Measurements from ENCODE around the gene MCRIP1.

Gene MCRIP1

DNA sequence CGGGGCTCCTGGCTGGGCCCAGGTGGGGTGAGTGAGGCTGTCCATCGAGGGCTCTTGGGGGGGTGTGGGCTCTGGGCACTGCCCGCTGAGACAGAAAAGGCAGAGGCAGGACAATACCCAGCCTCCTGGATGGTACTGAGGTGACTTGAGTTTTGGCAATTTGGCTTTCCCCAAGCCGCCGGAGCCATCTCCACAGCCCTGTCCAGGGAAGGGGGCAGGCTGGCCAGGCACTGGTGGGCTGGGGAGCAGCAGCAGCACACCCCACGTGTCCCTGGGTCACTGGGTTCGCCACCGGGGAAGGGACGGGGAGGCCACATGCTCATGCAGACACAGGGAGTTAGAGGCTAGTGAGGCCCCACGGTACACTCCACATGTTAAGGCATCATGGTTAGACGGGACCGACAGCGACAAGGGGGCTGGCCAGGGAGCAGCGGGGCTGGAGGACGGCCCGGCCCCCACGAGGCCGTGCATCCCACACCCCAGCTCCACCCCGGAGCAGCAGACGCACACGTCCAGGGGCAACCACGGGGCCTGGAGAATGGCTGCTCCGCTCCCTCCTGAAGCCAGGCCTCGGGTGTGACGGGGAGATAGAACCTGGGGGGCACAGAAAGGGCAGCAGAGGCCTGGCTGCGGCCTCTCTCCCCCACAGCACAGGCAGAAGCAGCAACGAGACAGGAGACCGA, 35.0 kb upstream of the MCRIP1 start:
- no peak overlapping the region for H3K4me3 ChIP-seq (replicated peaks; ENCODE audit: insufficient read depth, low read length)
- TF ChIP-seq, protein P1, sequence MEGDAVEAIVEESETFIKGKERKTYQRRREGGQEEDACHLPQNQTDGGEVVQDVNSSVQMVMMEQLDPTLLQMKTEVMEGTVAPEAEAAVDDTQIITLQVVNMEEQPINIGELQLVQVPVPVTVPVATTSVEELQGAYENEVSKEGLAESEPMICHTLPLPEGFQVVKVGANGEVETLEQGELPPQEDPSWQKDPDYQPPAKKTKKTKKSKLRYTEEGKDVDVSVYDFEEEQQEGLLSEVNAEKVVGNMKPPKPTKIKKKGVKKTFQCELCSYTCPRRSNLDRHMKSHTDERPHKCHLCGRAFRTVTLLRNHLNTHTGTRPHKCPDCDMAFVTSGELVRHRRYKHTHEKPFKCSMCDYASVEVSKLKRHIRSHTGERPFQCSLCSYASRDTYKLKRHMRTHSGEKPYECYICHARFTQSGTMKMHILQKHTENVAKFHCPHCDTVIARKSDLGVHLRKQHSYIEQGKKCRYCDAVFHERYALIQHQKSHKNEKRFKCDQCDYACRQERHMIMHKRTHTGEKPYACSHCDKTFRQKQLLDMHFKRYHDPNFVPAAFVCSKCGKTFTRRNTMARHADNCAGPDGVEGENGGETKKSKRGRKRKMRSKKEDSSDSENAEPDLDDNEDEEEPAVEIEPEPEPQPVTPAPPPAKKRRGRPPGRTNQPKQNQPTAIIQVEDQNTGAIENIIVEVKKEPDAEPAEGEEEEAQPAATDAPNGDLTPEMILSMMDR (IDR thresholded peaks at IDR 0.05; ENCODE audit: insufficient read depth, low read length) = no peak
- TF ChIP-seq POLR2AphosphoS5 (IDR thresholded peaks at IDR 0.05; ENCODE audit: low read depth) (peak; percentile 81), GABPA (IDR thresholded peaks at IDR 0.05; ENCODE audit: low read depth) (no peak), SPI1 (IDR thresholded peaks at IDR 0.05; ENCODE audit: borderline replicate concordance, low read depth) (no peak)
- TF ChIP-seq, protein P2, sequence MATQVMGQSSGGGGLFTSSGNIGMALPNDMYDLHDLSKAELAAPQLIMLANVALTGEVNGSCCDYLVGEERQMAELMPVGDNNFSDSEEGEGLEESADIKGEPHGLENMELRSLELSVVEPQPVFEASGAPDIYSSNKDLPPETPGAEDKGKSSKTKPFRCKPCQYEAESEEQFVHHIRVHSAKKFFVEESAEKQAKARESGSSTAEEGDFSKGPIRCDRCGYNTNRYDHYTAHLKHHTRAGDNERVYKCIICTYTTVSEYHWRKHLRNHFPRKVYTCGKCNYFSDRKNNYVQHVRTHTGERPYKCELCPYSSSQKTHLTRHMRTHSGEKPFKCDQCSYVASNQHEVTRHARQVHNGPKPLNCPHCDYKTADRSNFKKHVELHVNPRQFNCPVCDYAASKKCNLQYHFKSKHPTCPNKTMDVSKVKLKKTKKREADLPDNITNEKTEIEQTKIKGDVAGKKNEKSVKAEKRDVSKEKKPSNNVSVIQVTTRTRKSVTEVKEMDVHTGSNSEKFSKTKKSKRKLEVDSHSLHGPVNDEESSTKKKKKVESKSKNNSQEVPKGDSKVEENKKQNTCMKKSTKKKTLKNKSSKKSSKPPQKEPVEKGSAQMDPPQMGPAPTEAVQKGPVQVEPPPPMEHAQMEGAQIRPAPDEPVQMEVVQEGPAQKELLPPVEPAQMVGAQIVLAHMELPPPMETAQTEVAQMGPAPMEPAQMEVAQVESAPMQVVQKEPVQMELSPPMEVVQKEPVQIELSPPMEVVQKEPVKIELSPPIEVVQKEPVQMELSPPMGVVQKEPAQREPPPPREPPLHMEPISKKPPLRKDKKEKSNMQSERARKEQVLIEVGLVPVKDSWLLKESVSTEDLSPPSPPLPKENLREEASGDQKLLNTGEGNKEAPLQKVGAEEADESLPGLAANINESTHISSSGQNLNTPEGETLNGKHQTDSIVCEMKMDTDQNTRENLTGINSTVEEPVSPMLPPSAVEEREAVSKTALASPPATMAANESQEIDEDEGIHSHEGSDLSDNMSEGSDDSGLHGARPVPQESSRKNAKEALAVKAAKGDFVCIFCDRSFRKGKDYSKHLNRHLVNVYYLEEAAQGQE (IDR thresholded peaks at IDR 0.05; ENCODE audit: insufficient replicate concordance, low read depth) = no peak
- peak in 1 of 2 experiments; percentile 35 for DNase-seq (ENCODE audit: low read depth in 1 of 2, low spot score in 1 of 2)
- no peaks in the 10 kb centered on the region for H3K27me3 ChIP-seq (ENCODE audit: insufficient read depth, poor library complexity, severe bottlenecking)
- peak overlapping the region; percentile 93 for H3K27ac ChIP-seq (replicated peaks)

DNA sequence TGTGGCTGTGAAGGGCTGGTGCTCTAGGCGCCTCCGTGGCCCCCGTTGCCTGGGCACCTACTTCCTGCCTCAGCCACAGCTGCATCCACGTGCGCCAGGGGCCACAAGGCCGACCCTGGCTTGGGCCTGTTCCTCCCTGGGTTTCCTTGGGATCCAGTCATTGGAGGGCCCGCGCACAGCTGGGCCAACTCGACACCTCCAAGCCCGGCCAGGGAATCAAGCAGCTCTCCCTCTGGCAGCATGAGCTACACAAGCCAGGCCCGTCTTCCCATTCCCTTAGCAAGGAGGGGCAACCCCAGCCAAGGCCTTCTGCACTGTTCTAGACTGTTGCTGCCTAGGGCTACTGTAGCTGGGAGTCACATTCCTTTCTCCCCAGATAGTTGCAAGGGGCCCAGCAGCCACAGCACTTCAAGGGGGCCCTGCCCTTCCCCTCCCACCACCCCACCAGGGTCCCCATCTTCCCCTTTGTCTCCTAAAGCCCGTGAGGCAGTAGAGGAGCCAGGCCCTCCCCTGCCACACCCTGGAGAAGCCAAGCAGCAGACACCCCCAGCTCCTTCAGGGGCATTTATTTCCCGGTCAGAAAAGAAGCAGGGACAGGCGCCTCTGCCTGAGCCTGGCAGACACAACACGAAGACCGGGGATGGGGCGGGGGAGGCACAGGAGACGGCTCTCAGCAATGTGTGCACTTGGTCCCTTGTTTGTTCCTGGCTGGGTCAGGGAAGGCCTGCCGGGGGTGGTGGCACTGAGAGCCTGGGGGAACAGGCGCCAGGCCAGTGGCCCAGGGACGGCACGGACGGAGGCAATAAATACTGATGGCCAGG, 34.3 kb upstream of the MCRIP1 start:
- TF ChIP-seq SPI1 (IDR thresholded peaks at IDR 0.05; ENCODE audit: borderline replicate concordance, low read depth) (peak; percentile 40; the same call in 1 of the 2 replicates), POLR2AphosphoS5 (IDR thresholded peaks at IDR 0.05; ENCODE audit: low read depth) (peak; percentile 97)
- TF ChIP-seq, protein P2 (IDR thresholded peaks at IDR 0.05; ENCODE audit: insufficient replicate concordance, low read depth) = no peak
- H3K4me3 ChIP-seq (replicated peaks; ENCODE audit: insufficient read depth, low read length) = no peak overlapping the region
- H3K27me3 ChIP-seq (ENCODE audit: insufficient read depth, poor library complexity, severe bottlenecking) = no peaks in the 10 kb centered on the region
- peak in 1 of 2 experiments; percentile 82 for DNase-seq (ENCODE audit: low read depth in 1 of 2, low spot score in 1 of 2)
- H3K27ac ChIP-seq (replicated peaks) = peak overlapping the region; percentile 93

DNA sequence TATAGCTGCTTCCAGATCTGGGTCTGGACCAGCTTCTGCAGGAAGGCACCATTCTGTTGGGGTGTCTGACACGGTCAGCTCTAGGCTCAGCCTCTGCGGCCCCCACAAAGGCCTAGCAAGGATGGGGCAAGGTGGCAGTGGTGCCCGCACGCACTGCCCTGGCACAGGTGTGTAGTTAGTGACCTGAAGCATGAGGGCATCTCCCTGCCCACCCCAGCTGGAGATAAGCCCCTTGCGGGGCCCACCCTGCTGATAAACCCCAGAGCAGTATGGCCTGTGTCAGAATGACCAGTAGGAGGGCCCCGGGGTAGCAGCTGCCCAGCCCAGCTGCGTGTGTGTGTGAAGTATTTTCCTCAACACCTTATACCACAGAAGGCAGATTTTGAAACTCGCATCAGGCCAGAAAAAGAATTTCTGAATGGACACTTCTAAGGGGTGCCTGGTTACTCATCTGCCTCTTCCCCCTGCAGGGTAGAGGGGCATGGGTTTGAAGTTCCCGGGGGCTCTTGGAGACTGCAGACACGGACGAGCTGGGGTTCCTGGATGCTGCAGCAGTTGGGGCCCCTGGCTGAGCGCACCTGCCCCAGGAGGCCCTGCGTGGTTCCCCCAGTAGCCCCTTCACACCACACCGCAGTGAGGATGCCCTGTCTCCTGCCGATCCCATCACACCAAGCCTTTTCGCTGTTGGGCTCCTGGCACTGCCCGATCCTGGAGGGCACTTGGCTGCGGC, 33.5 kb upstream of the MCRIP1 start:
- Histone ChIP-seq H3K4me3 (replicated peaks; ENCODE audit: insufficient read depth, low read length) (no peak overlapping the region), H3K27ac (replicated peaks) (peak overlapping the region; percentile 93), H3K27me3 (ENCODE audit: insufficient read depth, poor library complexity, severe bottlenecking) (no peaks in the 10 kb centered on the region)
- DNase-seq (ENCODE audit: low read depth in 1 of 2, low spot score in 1 of 2) = peak in 1 of 2 experiments; percentile 25
- TF ChIP-seq, protein P1 (IDR thresholded peaks at IDR 0.05; ENCODE audit: insufficient read depth, low read length) = no peak
- TF ChIP-seq GABPA (IDR thresholded peaks at IDR 0.05; ENCODE audit: low read depth) (no peak), POLR2AphosphoS5 (IDR thresholded peaks at IDR 0.05; ENCODE audit: low read depth) (no peak), SPI1 (IDR thresholded peaks at IDR 0.05; ENCODE audit: borderline replicate concordance, low read depth) (no peak)
- TF ChIP-seq, protein P2 (IDR thresholded peaks at IDR 0.05; ENCODE audit: insufficient replicate concordance, low read depth) = no peak
